ENCODE data around the gene ETNK1.
"Not testable (repeated sequence)": the region's sequence is repeated elsewhere in the genome, so short reads cannot be mapped to it uniquely, and the experiment has no call there.

ETNK1 gene

DNA sequence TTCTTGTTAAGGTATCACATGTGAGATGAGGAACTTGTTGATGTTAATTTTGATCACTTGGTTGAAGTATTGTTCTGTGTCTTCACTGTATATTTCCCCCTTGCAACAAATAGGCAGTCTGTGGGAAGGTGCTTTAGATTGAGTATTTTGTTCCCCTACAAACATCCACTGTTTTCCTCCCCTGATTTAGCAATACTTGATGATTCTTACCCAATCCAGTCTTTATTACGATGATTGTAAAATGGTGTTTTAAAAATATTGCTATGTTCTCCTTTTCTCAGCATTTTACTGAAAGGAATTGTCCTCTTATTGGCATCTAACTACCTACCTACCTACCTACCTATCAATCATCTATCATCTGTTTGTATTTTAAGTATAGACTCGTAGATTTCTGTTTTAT lies 66.3 kb downstream of the ETNK1 start:
- no peak for DNase-seq

DNA sequence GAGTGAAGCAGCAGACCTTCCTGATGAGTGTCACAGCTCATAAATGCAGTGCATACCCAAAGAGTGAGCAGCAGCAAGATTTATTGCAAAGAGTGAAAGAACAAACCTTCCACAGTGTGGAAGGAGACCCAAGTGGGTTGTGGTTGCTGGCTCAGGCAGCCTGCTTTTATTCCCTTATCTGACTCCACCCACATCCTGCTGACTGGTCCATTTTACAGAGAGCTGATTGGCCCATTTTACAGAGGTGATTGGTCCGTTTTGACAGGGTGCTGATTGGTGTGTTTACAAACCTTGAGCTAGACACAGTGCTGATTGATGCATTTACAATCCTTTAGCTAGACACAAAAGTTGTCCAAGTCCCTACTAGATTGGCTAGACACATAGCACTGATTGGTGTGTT lies 67.5 kb downstream of the ETNK1 start:
- DNase-seq, result not testable (repeated sequence)

- no peak for DNase-seq
These were observed 68.1 kb downstream of the ETNK1 start for GRCh38 chr12:22692964-22693555.

- DNase-seq, result no peak
These were observed 73.6 kb downstream of the ETNK1 start for GRCh38 chr12:22698576-22698975.

- not testable (repeated sequence) for DNase-seq
These were observed 74.7 kb downstream of the ETNK1 start for GRCh38 chr12:22699705-22700104.

DNA sequence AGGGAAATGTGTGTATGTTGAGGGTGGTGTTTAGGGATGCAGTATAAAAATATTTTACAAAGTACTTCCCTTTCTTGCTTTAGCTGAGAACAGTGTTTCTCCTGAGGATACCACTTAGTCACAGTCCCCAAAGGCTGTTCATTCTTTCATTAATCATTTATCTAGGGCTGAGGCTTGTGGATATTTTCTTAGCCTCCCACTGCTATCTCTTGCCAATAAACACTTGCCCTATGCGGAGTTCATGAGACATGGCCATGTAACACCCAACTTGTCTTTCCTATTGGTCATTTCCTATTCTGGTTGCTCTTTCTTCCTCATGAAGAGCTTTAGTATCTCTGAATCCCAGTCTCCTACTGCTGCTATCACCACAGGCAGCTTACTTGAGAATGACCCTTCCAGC lies 75.1 kb downstream of the ETNK1 start:
- no peak for DNase-seq

- not testable (repeated sequence) for DNase-seq
These were observed 76.3 kb downstream of the ETNK1 start for GRCh38 chr12:22701216-22701809.

- no peak for DNase-seq
These were observed 77.7 kb downstream of the ETNK1 start for GRCh38 chr12:22702690-22703089.

- no peak for DNase-seq
These were observed 84.3 kb downstream of the ETNK1 start for GRCh38 chr12:22709292-22709691.

- DNase-seq, result no peak
These were observed 87.1 kb downstream of the ETNK1 start for GRCh38 chr12:22712083-22712482.

DNA sequence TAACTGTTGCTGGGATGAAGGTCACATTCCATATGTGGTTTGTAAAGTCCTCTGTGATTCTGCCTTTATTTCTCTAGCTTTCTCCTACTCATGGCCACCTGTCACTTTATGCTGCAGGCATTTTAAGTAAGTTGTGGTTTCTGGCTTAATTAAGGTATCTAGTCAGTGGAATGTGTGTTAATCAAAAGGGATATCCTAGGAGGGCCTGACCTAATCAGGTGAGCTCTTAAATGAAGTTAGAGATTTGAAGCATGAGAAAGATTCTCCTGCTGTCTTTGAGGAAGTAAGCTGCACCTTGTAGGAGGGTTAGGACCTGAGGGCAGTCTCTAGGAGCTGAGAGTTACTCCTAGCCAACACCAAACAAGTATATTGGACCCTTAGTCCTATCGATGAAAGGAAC lies 90.3 kb downstream of the ETNK1 start:
- no peak for DNase-seq

GRCh38 chr12:22719745-22720144 lies 94.8 kb downstream of the ETNK1 start:
- DNase-seq, result no peak

DNA sequence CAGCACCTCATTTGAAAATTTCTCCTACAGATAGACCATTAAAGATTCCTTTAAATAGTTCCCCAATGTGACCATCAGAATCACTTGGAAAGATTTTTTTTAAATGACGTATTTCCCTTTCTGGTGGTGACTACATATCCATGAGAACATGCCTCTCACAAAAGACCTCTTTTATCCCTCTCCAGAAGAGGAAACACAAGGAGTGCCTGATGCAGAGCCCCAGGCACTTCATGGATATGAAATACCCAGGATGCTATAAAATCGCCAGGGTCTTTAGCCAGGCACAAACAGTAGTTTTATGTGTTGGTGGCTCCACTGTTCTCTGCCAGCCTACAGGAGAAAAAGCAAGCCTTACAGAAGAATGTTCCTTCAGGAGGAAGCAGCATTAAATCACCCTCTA lies 97.1 kb downstream of the ETNK1 start:
- no peak for DNase-seq

DNA sequence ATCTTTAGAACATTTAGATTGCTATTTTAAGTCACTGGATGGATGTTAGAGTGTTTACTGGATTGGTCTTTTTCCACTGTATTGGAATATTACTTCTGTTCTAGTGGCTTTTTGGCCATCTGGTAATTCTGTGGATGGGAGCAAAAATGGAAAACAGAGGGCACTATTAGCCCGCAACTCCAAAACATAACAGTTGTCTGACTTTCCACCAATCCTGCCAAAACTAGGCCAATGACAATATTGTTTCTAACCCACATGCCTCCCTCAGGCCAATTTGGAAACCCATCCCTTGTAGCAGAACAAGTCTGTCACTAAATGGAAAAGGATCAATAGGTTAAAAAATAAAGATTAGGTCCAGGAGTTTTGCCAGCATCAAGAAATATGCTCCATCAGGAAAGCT lies 97.8 kb downstream of the ETNK1 start:
- no peak for DNase-seq

GRCh38 chr12:22728987-22729386 lies 104.0 kb downstream of the ETNK1 start:
- no peak for DNase-seq

DNA sequence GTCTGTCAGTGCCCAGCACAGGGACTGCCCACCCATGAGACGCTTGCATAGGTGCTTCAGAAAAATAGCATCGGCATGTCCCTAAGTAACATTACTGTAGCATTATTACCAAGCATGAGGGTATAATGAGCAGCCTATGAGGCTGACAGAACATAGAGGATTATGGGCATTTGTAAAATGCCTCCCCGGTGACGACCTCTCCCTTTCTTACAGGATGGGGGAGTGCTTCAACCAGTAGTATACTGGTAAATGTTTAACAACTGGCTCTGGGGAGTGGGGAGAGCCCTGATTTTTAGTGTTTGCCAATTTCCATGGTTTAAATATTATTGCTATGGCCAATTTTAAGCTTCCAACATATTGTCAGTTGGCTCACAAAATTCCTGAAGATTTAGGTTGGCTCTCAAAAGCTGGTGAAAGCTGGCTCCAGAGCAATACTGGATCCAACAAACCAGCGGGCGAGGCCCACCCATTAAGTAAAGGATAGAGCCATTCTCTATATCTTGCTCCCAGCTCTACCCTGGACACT lies 104.5 kb downstream of the ETNK1 start:
- no peak for DNase-seq

- DNase-seq, result no peak
These were observed 105.0 kb downstream of the ETNK1 start for GRCh38 chr12:22729957-22730443.

- DNase-seq, result no peak
These were observed 106.3 kb downstream of the ETNK1 start for GRCh38 chr12:22731236-22731635.

GRCh38 chr12:22733756-22734155 lies 108.8 kb downstream of the ETNK1 start:
- no peak for DNase-seq

DNA sequence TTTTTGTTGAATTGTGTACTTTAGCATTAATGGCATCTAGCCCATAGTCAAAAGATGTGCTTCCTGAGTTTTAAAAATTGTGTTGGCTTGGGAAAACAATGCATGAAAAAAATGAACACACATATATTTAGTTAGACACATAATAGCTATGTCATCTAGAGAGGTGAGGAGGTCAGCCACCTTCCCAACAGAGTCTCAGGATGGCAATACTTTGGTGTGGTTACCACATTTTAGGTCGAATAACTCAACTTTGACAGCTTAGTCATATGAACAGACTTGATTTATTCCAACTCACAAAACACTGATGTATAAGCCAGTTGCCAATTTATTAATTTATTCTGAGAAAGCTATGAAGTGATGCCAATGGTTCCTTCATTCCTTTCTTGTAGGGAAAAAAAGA lies 114.0 kb downstream of the ETNK1 start:
- DNase-seq, result no peak

Measured in cerebellar nuclear complex (tissue), 1 donor.